Ishikawa (cell line): ENCODE data around the gene ERN1.

ENCODE experiments used
- CEBPB ChIP-seq: IDR thresholded peaks from 2 replicates; pipeline ENCODE4 v1.6.1; 2012
- CREB1 ChIP-seq: IDR thresholded peaks from 2 replicates; pipeline ENCODE4 v1.6.1; 2012; ENCODE audit warnings: low read depth
- EGR1 ChIP-seq: IDR thresholded peaks from 2 replicates; pipeline ENCODE4 v1.6.1; 2012
- EP300 ChIP-seq: IDR thresholded peaks from 2 replicates; pipeline ENCODE4 v1.6.1; 2012; ENCODE audit warnings: borderline replicate concordance
- FOXM1 ChIP-seq: IDR thresholded peaks from 2 replicates; pipeline ENCODE4 v1.6.1; 2012; ENCODE audit warnings: low read depth, borderline replicate concordance
- MAX ChIP-seq: IDR thresholded peaks from 2 replicates; pipeline ENCODE4 v1.6.1; 2012
- NFIC ChIP-seq: IDR thresholded peaks from 2 replicates; pipeline ENCODE4 v1.6.1; 2012
- RAD21 ChIP-seq: IDR thresholded peaks from 2 replicates; pipeline ENCODE4 v1.6.1; 2012; ENCODE audit warnings: low read depth
- REST ChIP-seq: IDR thresholded peaks from 2 replicates; pipeline ENCODE4 v1.6.1; 2012; ENCODE audit warnings: low read depth, mild to moderate bottlenecking
- TAF1 ChIP-seq: IDR thresholded peaks from 2 replicates; pipeline ENCODE4 v1.6.1; 2012; ENCODE audit warnings: low read depth, mild to moderate bottlenecking
- TCF12 ChIP-seq: IDR thresholded peaks from 2 replicates; pipeline ENCODE4 v1.6.1; 2012; ENCODE audit warnings: low read depth
- TEAD4 ChIP-seq: IDR thresholded peaks from 2 replicates; pipeline ENCODE4 v1.6.1; 2012
- USF1 ChIP-seq: IDR thresholded peaks from 2 replicates; pipeline ENCODE4 v1.6.1; 2012
- YY1 ChIP-seq: IDR thresholded peaks from 2 replicates; pipeline ENCODE4 v1.6.1; 2012; ENCODE audit warnings: low read depth
- ZBTB7A ChIP-seq: IDR thresholded peaks from 2 replicates; pipeline ENCODE4 v1.6.1; 2012; ENCODE audit warnings: low read depth

Gene ERN1

GRCh38 chr17:64040206-64040605, 89.7 kb downstream of the ERN1 start:
- TF ChIP-seq CREB1 (no peak), NFIC (no peak), ZBTB7A (no peak), TAF1 (no peak), TCF12 (no peak), USF1 (no peak), RAD21 (no peak), REST (no peak), TEAD4 (no peak), YY1 (no peak)

GRCh38 chr17:64039106-64039400, 90.9 kb downstream of the ERN1 start:
- TF ChIP-seq RAD21 (no peak), MAX (no peak), TEAD4 (no peak), EGR1 (no peak), TAF1 (no peak), EP300 (no peak), USF1 (no peak), REST (no peak), CEBPB (no peak), TCF12 (no peak), CREB1 (no peak), YY1 (no peak)

- TF ChIP-seq USF1 (no peak), CEBPB (no peak), REST (no peak), YY1 (no peak), RAD21 (no peak), EGR1 (no peak), CREB1 (no peak), FOXM1 (no peak), EP300 (no peak)
Observed at GRCh38 chr17:64038331-64039105, 91.4 kb downstream of the ERN1 start.

GRCh38 chr17:64037802-64038201, 92.1 kb downstream of the ERN1 start:
- no peak for TF ChIP-seq EP300
- TF ChIP-seq NFIC, result no peak
- TF ChIP-seq TAF1, result no peak
- no peak for TF ChIP-seq EGR1
- no peak for TF ChIP-seq MAX
- TF ChIP-seq FOXM1, result no peak
